Measurements from ENCODE around the gene HPCAL4. TPM values are rescaled to one million over a fixed set of nuclear protein-coding genes. Genes with fewer than 3 reads are reported as not detected.

HPCAL4 gene
- polyA plus RNA-seq, 1 donor, result 2.5 TPM

DNA sequence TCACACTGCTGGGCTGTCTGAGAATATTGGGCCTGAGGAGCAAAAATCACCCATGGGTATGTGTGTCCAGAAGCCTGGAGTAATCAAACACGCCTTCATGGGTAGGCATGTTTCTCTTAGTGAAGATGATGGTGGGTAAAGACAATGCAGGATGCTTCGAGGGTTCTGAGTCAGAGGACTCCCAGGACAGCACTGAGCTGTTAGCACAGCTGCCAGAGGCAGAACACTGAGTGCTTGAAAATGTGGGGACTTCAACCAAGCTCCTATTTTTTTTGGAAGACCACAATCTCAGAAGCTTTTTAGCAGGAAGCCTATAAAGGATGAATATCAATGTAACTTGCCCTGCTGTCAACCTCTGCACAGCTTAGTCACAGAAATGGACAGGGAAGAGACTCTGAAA, 11.4 kb downstream of the HPCAL4 start:
- H3K27me3 ChIP-seq (ENCODE audit: control insufficient read depth, insufficient read depth, low read length), result peaks cover 57% of the 10 kb centered on the region
- no peak overlapping the region for H3K4me3 ChIP-seq (ENCODE audit: low read length)
- H3K36me3 ChIP-seq (ENCODE audit: control insufficient read depth, insufficient read depth, low read length), result no peaks in the 10 kb centered on the region
- DNase-seq, result no peak
- no peak overlapping the region for H3K27ac ChIP-seq (ENCODE audit: low read length)
- H3K9me3 ChIP-seq (ENCODE audit: control insufficient read depth, low read depth, low read length), result no peaks in the 10 kb centered on the region
- H3K4me1 ChIP-seq (ENCODE audit: control insufficient read depth, insufficient read depth, low read length), result no peaks in the 10 kb centered on the region
- no CpG with 5 or more reads among the region's 2 CpGs for WGBS (ENCODE audit: insufficient coverage, low lambda C conversion rate)

- Histone ChIP-seq H3K27ac (ENCODE audit: low read length) (no peak overlapping the region), H3K4me3 (ENCODE audit: low read length) (no peak overlapping the region), H3K27me3 (ENCODE audit: control insufficient read depth, insufficient read depth, low read length) (peaks cover 52% of the 10 kb centered on the region), H3K9me3 (ENCODE audit: control insufficient read depth, low read depth, low read length) (no peaks in the 10 kb centered on the region), H3K36me3 (ENCODE audit: control insufficient read depth, insufficient read depth, low read length) (no peaks in the 10 kb centered on the region), H3K4me1 (ENCODE audit: control insufficient read depth, insufficient read depth, low read length) (no peaks in the 10 kb centered on the region)
- 69% methylated on average over 2 of the region's 2 CpGs for WGBS (ENCODE audit: insufficient coverage, low lambda C conversion rate)
- DNase-seq, result no peak
Measured at GRCh38 chr1:39678889-39679288, 12.3 kb downstream of the HPCAL4 start.

- H3K27ac ChIP-seq (ENCODE audit: low read length), result no peak overlapping the region
- no peak overlapping the region for H3K4me3 ChIP-seq (ENCODE audit: low read length)
- no peaks in the 10 kb centered on the region for H3K4me1 ChIP-seq (ENCODE audit: control insufficient read depth, insufficient read depth, low read length)
- H3K9me3 ChIP-seq (ENCODE audit: control insufficient read depth, low read depth, low read length), result no peaks in the 10 kb centered on the region
- H3K27me3 ChIP-seq (ENCODE audit: control insufficient read depth, insufficient read depth, low read length), result peaks cover 52% of the 10 kb centered on the region
- WGBS (ENCODE audit: insufficient coverage, low lambda C conversion rate), result no CpG with 5 or more reads among the region's 4 CpGs
- H3K36me3 ChIP-seq (ENCODE audit: control insufficient read depth, insufficient read depth, low read length), result no peaks in the 10 kb centered on the region
- no peak for DNase-seq
Measured at GRCh38 chr1:39677645-39678044, 13.6 kb downstream of the HPCAL4 start.

DNA sequence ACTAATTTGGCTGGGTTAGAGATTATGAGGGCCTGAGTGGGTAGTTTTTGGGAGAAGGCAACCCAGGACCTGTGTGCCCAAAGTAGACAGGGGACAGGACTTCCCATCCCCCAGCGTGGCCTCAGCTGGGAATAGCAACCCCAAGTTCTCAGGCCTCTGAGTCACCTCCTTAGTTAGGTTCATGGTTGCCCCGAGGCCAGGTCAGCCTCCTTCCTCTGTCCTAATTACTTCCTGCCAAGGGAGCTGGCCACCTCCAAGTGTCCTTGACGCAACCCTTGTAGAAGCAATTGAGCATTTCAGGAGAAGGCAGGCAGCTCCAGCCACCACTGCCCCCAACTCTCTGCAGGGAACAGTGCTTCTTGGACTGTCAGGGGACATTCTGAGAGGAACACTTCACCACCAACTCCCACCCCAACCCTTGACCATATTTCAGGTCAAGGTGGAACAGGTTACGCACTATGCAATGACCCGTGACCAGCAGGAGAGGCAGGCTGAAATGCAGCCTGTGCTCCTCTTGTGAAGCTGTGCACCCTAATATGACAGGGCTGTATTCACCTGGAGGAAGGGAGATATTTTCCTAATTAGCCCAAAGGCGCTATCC, 14.2 kb downstream of the HPCAL4 start:
- H3K4me1 ChIP-seq (ENCODE audit: control insufficient read depth, insufficient read depth, low read length), result no peaks in the 10 kb centered on the region
- no peaks in the 10 kb centered on the region for H3K9me3 ChIP-seq (ENCODE audit: control insufficient read depth, low read depth, low read length)
- H3K27me3 ChIP-seq (ENCODE audit: control insufficient read depth, insufficient read depth, low read length), result peaks cover 52% of the 10 kb centered on the region
- DNase-seq, result no peak
- no peaks in the 10 kb centered on the region for H3K36me3 ChIP-seq (ENCODE audit: control insufficient read depth, insufficient read depth, low read length)
- H3K4me3 ChIP-seq (ENCODE audit: low read length), result no peak overlapping the region
- H3K27ac ChIP-seq (ENCODE audit: low read length), result no peak overlapping the region
- WGBS (ENCODE audit: insufficient coverage, low lambda C conversion rate), result no CpG with 5 or more reads among the region's 6 CpGs

DNA sequence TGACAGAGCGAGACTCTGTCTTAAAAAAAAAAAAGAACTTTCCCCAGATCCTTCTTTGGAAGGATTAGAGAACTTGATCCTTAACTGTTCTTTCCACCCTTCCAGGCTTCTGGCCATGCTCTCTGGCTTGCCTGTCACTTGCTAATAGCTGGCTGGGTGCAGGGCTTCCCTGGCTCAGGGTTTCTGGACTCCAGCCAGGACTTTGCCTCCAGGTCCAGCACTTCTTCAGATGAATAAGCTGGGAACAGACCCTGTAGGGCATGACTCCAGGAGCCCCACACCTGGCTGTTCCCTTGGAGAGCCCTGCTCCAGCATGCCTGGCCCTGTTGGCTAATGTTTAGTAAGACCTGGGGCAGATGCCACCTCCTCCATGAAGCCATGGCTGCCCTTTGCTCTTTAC, 16.0 kb downstream of the HPCAL4 start:
- Histone ChIP-seq H3K4me3 (ENCODE audit: low read length) (no peak overlapping the region), H3K4me1 (ENCODE audit: control insufficient read depth, insufficient read depth, low read length) (peaks cover 8% of the 10 kb centered on the region), H3K27me3 (ENCODE audit: control insufficient read depth, insufficient read depth, low read length) (peaks cover 54% of the 10 kb centered on the region), H3K27ac (ENCODE audit: low read length) (no peak overlapping the region), H3K36me3 (ENCODE audit: control insufficient read depth, insufficient read depth, low read length) (no peaks in the 10 kb centered on the region), H3K9me3 (ENCODE audit: control insufficient read depth, low read depth, low read length) (peaks cover 9% of the 10 kb centered on the region)
- DNase-seq, result no peak
- WGBS (ENCODE audit: insufficient coverage, low lambda C conversion rate), result no CpG with 5 or more reads among the region's 1 CpG

- no CpG with 5 or more reads among the region's 3 CpGs for WGBS (ENCODE audit: insufficient coverage, low lambda C conversion rate)
- no peaks in the 10 kb centered on the region for H3K36me3 ChIP-seq (ENCODE audit: control insufficient read depth, insufficient read depth, low read length)
- H3K9me3 ChIP-seq (ENCODE audit: control insufficient read depth, low read depth, low read length), result peaks cover 9% of the 10 kb centered on the region
- H3K27me3 ChIP-seq (ENCODE audit: control insufficient read depth, insufficient read depth, low read length), result peaks cover 61% of the 10 kb centered on the region
- DNase-seq, result no peak
- peaks cover 8% of the 10 kb centered on the region for H3K4me1 ChIP-seq (ENCODE audit: control insufficient read depth, insufficient read depth, low read length)
- no peak overlapping the region for H3K27ac ChIP-seq (ENCODE audit: low read length)
- H3K4me3 ChIP-seq (ENCODE audit: low read length), result no peak overlapping the region
Measured at GRCh38 chr1:39673215-39673614, 18.0 kb downstream of the HPCAL4 start.

GRCh38 chr1:39672551-39672947, 18.7 kb downstream of the HPCAL4 start:
- WGBS (ENCODE audit: insufficient coverage, low lambda C conversion rate), result no CpG with 5 or more reads among the region's 12 CpGs
- peak in 1 of 2 donors; percentile 10 for DNase-seq

DNA sequence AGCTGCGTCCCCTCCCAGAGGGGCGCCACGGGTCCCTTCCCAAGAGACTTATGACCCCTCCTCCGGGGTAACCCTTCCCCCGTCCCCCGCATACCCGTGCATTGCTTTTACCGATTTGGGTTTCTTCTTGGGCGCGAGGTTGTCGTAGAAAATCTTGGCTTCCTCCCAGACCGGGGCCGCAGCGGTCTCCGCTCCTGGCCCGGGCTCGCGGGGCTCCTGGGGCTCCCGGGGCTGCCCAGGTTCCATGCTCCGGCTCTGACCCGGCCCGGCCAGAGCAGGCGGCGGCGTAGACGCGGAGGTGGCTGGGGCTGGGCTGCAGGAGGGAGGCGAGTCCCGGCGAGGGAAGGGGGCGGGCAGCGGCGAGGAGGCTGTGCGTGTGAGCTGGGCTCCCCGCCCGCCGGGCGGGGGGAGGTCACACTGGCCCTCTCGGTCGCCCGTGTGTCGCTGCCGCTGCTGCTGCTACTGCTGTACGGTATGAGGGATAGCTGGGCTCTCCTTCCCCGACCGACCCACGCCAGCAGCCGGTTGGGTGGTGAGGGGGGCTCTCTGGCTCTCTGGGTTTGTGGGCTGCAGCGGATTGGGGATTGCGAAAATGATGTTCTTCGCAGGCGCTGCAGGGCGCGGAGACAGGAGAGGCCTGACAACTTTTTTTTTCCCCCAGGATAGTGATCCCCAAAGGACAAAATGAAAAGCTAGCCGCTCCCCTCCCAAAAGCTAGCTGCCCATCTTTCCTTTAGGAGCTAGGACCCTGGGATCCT, 19.3 kb downstream of the HPCAL4 start, which contains the start of gene NT5C1A:
TSS of gene NT5C1A (minus strand) at position 315 of the 758 bp plus-strand sequence. CDS start at position 246, 69 bp downstream.
- H3K36me3 ChIP-seq (ENCODE audit: control insufficient read depth, insufficient read depth, low read length), result no peaks in the 10 kb centered on the region
- H3K4me1 ChIP-seq (ENCODE audit: control insufficient read depth, insufficient read depth, low read length), result peaks cover 8% of the 10 kb centered on the region
- peaks cover 66% of the 10 kb centered on the region for H3K27me3 ChIP-seq (ENCODE audit: control insufficient read depth, insufficient read depth, low read length)
- WGBS (ENCODE audit: insufficient coverage, low lambda C conversion rate), result no CpG with 5 or more reads among the region's 55 CpGs
- peak in 1 of 2 donors; percentile 11 for DNase-seq
- H3K9me3 ChIP-seq (ENCODE audit: control insufficient read depth, low read depth, low read length), result peaks cover 9% of the 10 kb centered on the region
- no peak within 1 kb of the TSS for H3K27ac ChIP-seq (ENCODE audit: low read length)
- peak within 1 kb of the TSS; percentile 24 for H3K4me3 ChIP-seq (ENCODE audit: low read length)

More at GRCh38 chr1:39672551-39672947, 18.7 kb downstream of the HPCAL4 start:
- Histone ChIP-seq H3K9me3 (ENCODE audit: control insufficient read depth, low read depth, low read length) (peaks cover 9% of the 10 kb centered on the region), H3K36me3 (ENCODE audit: control insufficient read depth, insufficient read depth, low read length) (no peaks in the 10 kb centered on the region), H3K27ac (ENCODE audit: low read length) (no peak overlapping the region), H3K4me1 (ENCODE audit: control insufficient read depth, insufficient read depth, low read length) (peaks cover 8% of the 10 kb centered on the region), H3K4me3 (ENCODE audit: low read length) (peak overlapping the region; percentile 16), H3K27me3 (ENCODE audit: control insufficient read depth, insufficient read depth, low read length) (peaks cover 64% of the 10 kb centered on the region)

GRCh38 chr1:39671433-39671792, 19.8 kb downstream of the HPCAL4 start:
- Histone ChIP-seq H3K27me3 (ENCODE audit: control insufficient read depth, insufficient read depth, low read length) (peaks cover 68% of the 10 kb centered on the region), H3K4me3 (ENCODE audit: low read length) (peak overlapping the region; percentile 24), H3K36me3 (ENCODE audit: control insufficient read depth, insufficient read depth, low read length) (no peaks in the 10 kb centered on the region), H3K27ac (ENCODE audit: low read length) (no peak overlapping the region), H3K9me3 (ENCODE audit: control insufficient read depth, low read depth, low read length) (peaks cover 9% of the 10 kb centered on the region), H3K4me1 (ENCODE audit: control insufficient read depth, insufficient read depth, low read length) (peaks cover 8% of the 10 kb centered on the region)
- no CpG with 5 or more reads among the region's 26 CpGs for WGBS (ENCODE audit: insufficient coverage, low lambda C conversion rate)
- no peak for DNase-seq

GRCh38 chr1:39670689-39671088, 20.5 kb downstream of the HPCAL4 start:
- Histone ChIP-seq H3K27me3 (ENCODE audit: control insufficient read depth, insufficient read depth, low read length) (peaks cover 76% of the 10 kb centered on the region), H3K9me3 (ENCODE audit: control insufficient read depth, low read depth, low read length) (peaks cover 9% of the 10 kb centered on the region), H3K4me3 (ENCODE audit: low read length) (no peak overlapping the region), H3K4me1 (ENCODE audit: control insufficient read depth, insufficient read depth, low read length) (peaks cover 8% of the 10 kb centered on the region), H3K36me3 (ENCODE audit: control insufficient read depth, insufficient read depth, low read length) (no peaks in the 10 kb centered on the region), H3K27ac (ENCODE audit: low read length) (no peak overlapping the region)
- no peak for DNase-seq
- whole genome bisulfite sequencing (ENCODE audit: insufficient coverage, low lambda C conversion rate), result no CpG with 5 or more reads among the region's 1 CpG
